ENCODE results near the gene APEX1.
"Not testable (repeated sequence)": the region's sequence is repeated elsewhere in the genome, so short reads cannot be mapped to it uniquely, and the experiment has no call there.

The APEX1 gene

GRCh38 chr14:20436363-20436755 lies 18.7 kb upstream of the APEX1 start:
- TF ChIP-seq CTCF (conservative IDR thresholded peaks at IDR 0.05; ENCODE audit: low read depth, low read length): no peak

GRCh38 chr14:20438664-20439063 lies 16.4 kb upstream of the APEX1 start:
- no peak for TF ChIP-seq CTCF (conservative IDR thresholded peaks at IDR 0.05; ENCODE audit: low read depth, low read length)
- no peak overlapping the region for H3K4me3 ChIP-seq (ENCODE audit: low read length)
- no peak for DNase-seq (ENCODE audit: low read depth)

More at GRCh38 chr14:20436363-20436755, 18.7 kb upstream of the APEX1 start:
- no peak overlapping the region for H3K4me3 ChIP-seq (ENCODE audit: low read length)
- no peak for DNase-seq (ENCODE audit: low read depth)

GRCh38 chr14:20440465-20440864 lies 14.6 kb upstream of the APEX1 start:
- no peak overlapping the region for H3K4me3 ChIP-seq (ENCODE audit: low read length)
- no peak for TF ChIP-seq CTCF (conservative IDR thresholded peaks at IDR 0.05; ENCODE audit: low read depth, low read length)
- no peak for DNase-seq (ENCODE audit: low read depth)

GRCh38 chr14:20440882-20441281 lies 14.1 kb upstream of the APEX1 start:
- H3K4me3 ChIP-seq (ENCODE audit: low read length): no peak overlapping the region
- TF ChIP-seq CTCF (conservative IDR thresholded peaks at IDR 0.05; ENCODE audit: low read depth, low read length): no peak
- no peak for DNase-seq (ENCODE audit: low read depth)

GRCh38 chr14:20441461-20441860 lies 13.6 kb upstream of the APEX1 start:
- TF ChIP-seq CTCF (conservative IDR thresholded peaks at IDR 0.05; ENCODE audit: low read depth, low read length): no peak

GRCh38 chr14:20443650-20444049 lies 11.4 kb upstream of the APEX1 start:
- not testable (repeated sequence) for H3K4me3 ChIP-seq (ENCODE audit: low read length); DNase-seq (ENCODE audit: low read depth)

More at GRCh38 chr14:20441461-20441860, 13.6 kb upstream of the APEX1 start:
- no peak for DNase-seq (ENCODE audit: low read depth)
- H3K4me3 ChIP-seq (ENCODE audit: low read length): no peak overlapping the region

GRCh38 chr14:20446889-20447288 lies 8.1 kb upstream of the APEX1 start:
- no peak for DNase-seq (ENCODE audit: low read depth)
- H3K4me3 ChIP-seq (ENCODE audit: low read length): no peak overlapping the region
- TF ChIP-seq CTCF (conservative IDR thresholded peaks at IDR 0.05; ENCODE audit: low read depth, low read length): no peak

- H3K4me3 ChIP-seq (ENCODE audit: low read length); DNase-seq (ENCODE audit: low read depth): not testable (repeated sequence)
Observed at GRCh38 chr14:20452831-20453230, 2.2 kb upstream of the APEX1 start.
